Naive B cell (primary cell): ENCODE data around the gene DHRS12. TPM values are rescaled to one million over a fixed set of nuclear protein-coding genes. Genes with fewer than 3 reads are reported as not detected.

Experiments used
- ATAC-seq, 2 donors: fragments of 150-1000 bp; cut with Tn5 transposase; 2 replicates each; pipeline ENCODE4 v1.10.0; 2021; ENCODE audit warnings: low read depth in 2 of 2, mild to moderate bottlenecking in 2 of 2, moderate library complexity in 2 of 2
- DNase-seq: peaks from one replicate; pipeline ENCODE4 v3.0.0; 2022
- H3K27ac Mint-ChIP-seq, 6 donors: one replicate each; pipeline ENCODE4 v1.8.0; 2020 to 2022; ENCODE audit warnings: mild to moderate bottlenecking in 6 of 6, mixed read lengths in 6 of 6, moderate library complexity in 5 of 6, inconsistent platforms in 2 of 6
- H3K27me3 Mint-ChIP-seq, 3 donors: one replicate each; pipeline ENCODE4 v1.8.0; 2021 to 2022; ENCODE audit warnings: mixed read lengths in 3 of 3, mild to moderate bottlenecking in 1 of 3
- H3K36me3 Mint-ChIP-seq, 2 donors: one replicate each; pipeline ENCODE4 v1.8.0; 2020 to 2022; ENCODE audit warnings: mixed read lengths in 2 of 2, inconsistent platforms in 1 of 2, mild to moderate bottlenecking in 1 of 2
- H3K4me1 Mint-ChIP-seq, 3 donors: one replicate each; pipeline ENCODE4 v1.8.0; 2020 to 2022; ENCODE audit warnings: mixed read lengths in 3 of 3, inconsistent platforms in 1 of 3, mild to moderate bottlenecking in 1 of 3, moderate library complexity in 1 of 3
- H3K4me3 Mint-ChIP-seq, 8 donors: one replicate each; pipeline ENCODE4 v1.8.0; 2020 to 2022; ENCODE audit warnings: mild to moderate bottlenecking in 8 of 8, mixed read lengths in 8 of 8, moderate library complexity in 8 of 8, inconsistent platforms in 2 of 8
- H3K9me3 Mint-ChIP-seq, 7 donors: one replicate each; pipeline ENCODE4 v1.8.0; 2020 to 2022; ENCODE audit warnings: mixed read lengths in 7 of 7, mild to moderate bottlenecking in 5 of 7, inconsistent platforms in 2 of 7, moderate library complexity in 1 of 7
- polyA plus RNA-seq, 6 donors: library from polyadenylated mRNA; unstranded; fragments of 300-500 nt; fragmentation: Illumina TruSeq; gene quantifications; one replicate each; pipeline ENCODE4 v1.2.3, GENCODE V29; 2021; ENCODE audit warnings: low read depth in 6 of 6

DHRS12 gene
- polyA plus RNA-seq, 6 donors from 2014 or later, result 18.5 to 26.6 (median 22.3) TPM

GRCh38 chr13:51797664-51798488 is 6.1 kb downstream of the DHRS12 start:
- H3K4me1 Mint-ChIP-seq, result peaks cover 33 to 55% (median 36%) of the 10 kb centered on the region in 3 donors
- H3K27me3 Mint-ChIP-seq, result no peaks in the 10 kb centered on the region
- DNase-seq (peak; percentile 44), ATAC-seq (peak in 1 of 2 donors; percentile 26)
- no peaks in the 10 kb centered on the region for H3K9me3 Mint-ChIP-seq
- no peaks in the 10 kb centered on the region for H3K36me3 Mint-ChIP-seq
- H3K27ac Mint-ChIP-seq, result peak overlapping the region in 4 of 6 donors; percentile 13 to 78 (median 56)
- peak overlapping the region in 1 of 8 donors; percentile 77 for H3K4me3 Mint-ChIP-seq

- Mint-ChIP-seq H3K27me3 (no peaks in the 10 kb centered on the region), H3K36me3 (no peaks in the 10 kb centered on the region), H3K9me3 (no peaks in the 10 kb centered on the region), H3K4me1 (peaks cover 30 to 46% (median 33%) of the 10 kb centered on the region in 3 donors), H3K4me3 (no peak overlapping the region), H3K27ac (peak overlapping the region in 2 of 6 donors; percentile 36 to 60)
- no peak for ATAC-seq
- no peak for DNase-seq
Measured at GRCh38 chr13:51796546-51796945, 7.4 kb downstream of the DHRS12 start.

GRCh38 chr13:51795419-51795818 is 8.5 kb downstream of the DHRS12 start:
- Mint-ChIP-seq H3K4me3 (peak overlapping the region in 3 of 8 donors; percentile 9 to 55 (median 16)), H3K27ac (peak overlapping the region in 4 of 6 donors; percentile 76 to 95 (median 92)), H3K9me3 (no peaks in the 10 kb centered on the region), H3K4me1 (peaks cover 30 to 44% (median 38%) of the 10 kb centered on the region in 3 donors), H3K36me3 (no peaks in the 10 kb centered on the region), H3K27me3 (no peaks in the 10 kb centered on the region)
- ATAC-seq (no peak), DNase-seq (no peak)

GRCh38 chr13:51794964-51795363 is 9.0 kb downstream of the DHRS12 start:
- Mint-ChIP-seq H3K27ac (peak overlapping the region in 4 of 6 donors; percentile 54 to 95 (median 92)), H3K4me3 (peak overlapping the region in 6 of 8 donors; percentile 35 to 78 (median 56)), H3K36me3 (no peaks in the 10 kb centered on the region), H3K9me3 (no peaks in the 10 kb centered on the region), H3K4me1 (peaks cover 30 to 43% (median 38%) of the 10 kb centered on the region in 3 donors), H3K27me3 (no peaks in the 10 kb centered on the region)
- no peak for ATAC-seq
- no peak for DNase-seq

GRCh38 chr13:51793570-51794271 is 10.2 kb downstream of the DHRS12 start:
- ATAC-seq (peak; percentile 91 to 93), DNase-seq (peak; percentile 73)
- H3K4me1 Mint-ChIP-seq, result peaks cover 30 to 43% (median 38%) of the 10 kb centered on the region in 3 donors
- H3K9me3 Mint-ChIP-seq, result no peaks in the 10 kb centered on the region
- peaks cover 9% of the 10 kb centered on the region in 2 donors for H3K36me3 Mint-ChIP-seq
- H3K27me3 Mint-ChIP-seq, result no peaks in the 10 kb centered on the region
- peak overlapping the region; percentile 8 to 95 (median 84) for H3K27ac Mint-ChIP-seq
- H3K4me3 Mint-ChIP-seq, result peak overlapping the region; percentile 20 to 80 (median 50)

GRCh38 chr13:51786425-51787265 is 17.3 kb downstream of the DHRS12 start:
- Mint-ChIP-seq H3K36me3 (peaks cover 13 to 16% of the 10 kb centered on the region in 2 donors), H3K4me3 (peak overlapping the region in 1 of 8 donors; percentile 2), H3K27me3 (no peaks in the 10 kb centered on the region), H3K4me1 (peaks cover 7 to 11% (median 8%) of the 10 kb centered on the region in 3 donors), H3K9me3 (no peaks in the 10 kb centered on the region), H3K27ac (no peak overlapping the region)
- DNase-seq (no peak), ATAC-seq (no peak)

- H3K27ac Mint-ChIP-seq, result no peak overlapping the region
- peaks cover 11 to 14% (median 13%) of the 10 kb centered on the region in 3 donors for H3K4me1 Mint-ChIP-seq
- DNase-seq (no peak), ATAC-seq (no peak)
- peaks cover 13 to 19% of the 10 kb centered on the region in 2 donors for H3K36me3 Mint-ChIP-seq
- H3K9me3 Mint-ChIP-seq, result no peaks in the 10 kb centered on the region
- H3K27me3 Mint-ChIP-seq, result no peaks in the 10 kb centered on the region
- no peak overlapping the region for H3K4me3 Mint-ChIP-seq
Measured at GRCh38 chr13:51785712-51786424, 18.1 kb downstream of the DHRS12 start.

GRCh38 chr13:51784097-51784496 is 19.9 kb downstream of the DHRS12 start:
- peaks cover 11 to 18% (median 14%) of the 10 kb centered on the region in 3 donors for H3K4me1 Mint-ChIP-seq
- peaks cover 7 to 17% of the 10 kb centered on the region in 2 donors for H3K36me3 Mint-ChIP-seq
- no peak for ATAC-seq
- DNase-seq, result no peak
- peaks cover 0 to 4% (median 0%) of the 10 kb centered on the region in 3 donors for H3K27me3 Mint-ChIP-seq
- peak overlapping the region in 1 of 6 donors; percentile 6 for H3K27ac Mint-ChIP-seq
- no peaks in the 10 kb centered on the region for H3K9me3 Mint-ChIP-seq
- no peak overlapping the region for H3K4me3 Mint-ChIP-seq

- ATAC-seq (no peak), DNase-seq (no peak)
- H3K4me3 Mint-ChIP-seq, result no peak overlapping the region
- H3K4me1 Mint-ChIP-seq, result peaks cover 11 to 22% (median 14%) of the 10 kb centered on the region in 3 donors
- peaks cover 0 to 4% (median 0%) of the 10 kb centered on the region in 3 donors for H3K27me3 Mint-ChIP-seq
- H3K36me3 Mint-ChIP-seq, result peaks cover 4 to 17% of the 10 kb centered on the region in 2 donors
- no peaks in the 10 kb centered on the region for H3K9me3 Mint-ChIP-seq
- peak overlapping the region in 3 of 6 donors; percentile 6 to 52 (median 42) for H3K27ac Mint-ChIP-seq
Measured at GRCh38 chr13:51783428-51784094, 20.4 kb downstream of the DHRS12 start.

GRCh38 chr13:51782026-51782710 is 21.8 kb downstream of the DHRS12 start:
- H3K4me3 Mint-ChIP-seq, result peak overlapping the region in 1 of 8 donors; percentile 51
- H3K9me3 Mint-ChIP-seq, result no peaks in the 10 kb centered on the region
- ATAC-seq, result no peak
- peaks cover 4 to 17% of the 10 kb centered on the region in 2 donors for H3K36me3 Mint-ChIP-seq
- H3K27ac Mint-ChIP-seq, result peak overlapping the region in 1 of 6 donors; percentile 34
- no peak for DNase-seq
- peaks cover 11 to 25% (median 14%) of the 10 kb centered on the region in 3 donors for H3K4me1 Mint-ChIP-seq
- H3K27me3 Mint-ChIP-seq, result peaks cover 0 to 4% (median 0%) of the 10 kb centered on the region in 3 donors

GRCh38 chr13:51781246-51782022 is 22.5 kb downstream of the DHRS12 start:
- Mint-ChIP-seq H3K36me3 (peaks cover 4 to 17% of the 10 kb centered on the region in 2 donors), H3K4me3 (no peak overlapping the region), H3K4me1 (peaks cover 11 to 25% (median 14%) of the 10 kb centered on the region in 3 donors), H3K9me3 (no peaks in the 10 kb centered on the region), H3K27me3 (peaks cover 0 to 4% (median 0%) of the 10 kb centered on the region in 3 donors), H3K27ac (peak overlapping the region in 1 of 6 donors; percentile 24)
- ATAC-seq (peak; percentile 53 to 56), DNase-seq (no peak)
